Activated CD4-positive, alpha-beta memory T cell treated with anti-CD3 and anti-CD28 coated beads, Interleukin-2, amount 10 ng/mL, durations not matched to agents 7 days and 5 days (primary cell): ENCODE data around the gene TTC21A. TPM values are rescaled to one million over a fixed set of nuclear protein-coding genes. Genes with fewer than 3 reads are reported as not detected.

Source experiments
- CTCF ChIA-PET: fragments of 350-600 bp; sonication (Branson Sonifier 250); formaldehyde crosslinking; loops from one replicate; lab custom pipeline; 2021; ENCODE audit warnings: antibody characterized with exemption, inconsistent platforms; lab: Charles Lee
- POLR2A ChIA-PET: fragments of 350-600 bp; sonication (Branson Sonifier 250); formaldehyde crosslinking; loops from one replicate; lab custom pipeline; 2021; ENCODE audit warnings: antibody characterized with exemption; lab: Charles Lee
- DNase-seq: peaks from one replicate; pipeline ENCODE4 v3.0.0-alpha.2; 2020
- H3K27ac Mint-ChIP-seq: one replicate; pipeline ENCODE4 v1.8.0; 2021; ENCODE audit warnings: mild to moderate bottlenecking, mixed read lengths
- H3K27me3 Mint-ChIP-seq: one replicate; pipeline ENCODE4 v1.8.0; 2021; ENCODE audit warnings: mixed read lengths
- H3K36me3 Mint-ChIP-seq: one replicate; pipeline ENCODE4 v1.8.0; 2021; ENCODE audit warnings: low read depth, mixed read lengths
- H3K4me1 Mint-ChIP-seq: one replicate; pipeline ENCODE4 v1.8.0; 2021; ENCODE audit warnings: mixed read lengths
- H3K4me3 Mint-ChIP-seq: one replicate; pipeline ENCODE4 v1.8.0; 2021; ENCODE audit warnings: mild to moderate bottlenecking, mixed read lengths
- H3K9me3 Mint-ChIP-seq: one replicate; pipeline ENCODE4 v1.8.0; 2021; ENCODE audit warnings: mixed read lengths
- total RNA-seq, 2 experiments: library from RNA; stranded (reverse); gene quantifications; one replicate each; pipeline ENCODE4 v1.2.3, GENCODE V29; 2021

TTC21A gene
- total RNA-seq, 2 experiments from 2014 or later = 11.2 to 12.1 TPM

DNA sequence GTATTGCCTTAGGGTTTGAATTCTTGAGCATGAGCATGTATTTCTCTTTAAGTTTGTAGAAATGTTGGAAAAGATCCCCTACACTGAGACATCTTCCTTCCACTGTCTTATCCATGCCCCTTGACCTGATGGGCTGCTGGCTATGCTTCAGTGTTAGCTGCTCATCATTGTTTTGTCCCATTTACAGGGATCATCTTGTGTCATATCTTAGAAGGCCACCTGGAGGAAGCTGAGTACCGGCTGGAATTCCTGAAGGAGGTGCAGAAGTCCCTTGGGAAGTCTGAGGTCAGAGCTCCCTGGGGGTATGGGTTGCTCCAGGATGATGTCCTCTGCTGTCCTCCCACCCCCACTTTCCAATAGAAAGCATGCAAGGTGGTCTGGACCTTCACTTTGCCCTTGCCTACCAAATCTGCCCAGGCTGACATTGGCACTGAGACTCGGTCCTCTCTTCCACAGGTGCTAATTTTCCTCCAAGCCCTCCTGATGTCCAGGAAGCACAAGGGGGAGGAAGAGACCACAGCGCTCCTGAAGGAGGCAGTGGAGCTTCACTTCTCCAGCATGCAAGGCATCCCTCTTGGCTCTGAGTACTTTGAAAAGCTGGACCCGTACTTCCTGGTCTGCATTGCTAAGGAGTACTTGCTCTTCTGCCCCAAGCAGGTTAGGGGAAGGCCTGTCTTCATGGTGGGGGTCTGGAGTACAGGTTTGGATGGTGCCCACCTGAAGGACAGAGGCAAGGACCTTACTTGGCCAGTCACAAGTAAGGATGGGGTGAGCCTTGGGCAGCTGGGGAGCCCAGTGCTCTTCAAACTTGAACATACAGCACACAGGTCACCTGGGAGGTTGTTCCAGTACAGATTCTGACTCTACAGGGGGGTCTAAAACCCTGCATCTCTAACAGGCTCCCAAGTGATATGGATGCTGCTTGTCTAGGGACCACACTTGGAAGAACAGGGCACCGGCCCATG, 17.7 kb downstream of the TTC21A start:
- no peaks in the 10 kb centered on the region for H3K27me3 Mint-ChIP-seq
- H3K27ac Mint-ChIP-seq = no peak overlapping the region
- CTCF ChIA-PET = interaction anchor here (0.8 to 4.2 kb wide), 5 partner anchors 24 to 253 kb away, joined by 3 to 96 read pairs (median 4); no protein-coding TSS in a partner anchor
- peaks cover 23% of the 10 kb centered on the region for H3K4me1 Mint-ChIP-seq
- POLR2A ChIA-PET = interaction anchor here (1.1 kb wide), 1 partner anchor 22 kb away, joined by 3 read pairs; no protein-coding TSS in a partner anchor
- no peak overlapping the region for H3K4me3 Mint-ChIP-seq
- no peak for DNase-seq
- H3K36me3 Mint-ChIP-seq = no peaks in the 10 kb centered on the region
- H3K9me3 Mint-ChIP-seq = no peaks in the 10 kb centered on the region

DNA sequence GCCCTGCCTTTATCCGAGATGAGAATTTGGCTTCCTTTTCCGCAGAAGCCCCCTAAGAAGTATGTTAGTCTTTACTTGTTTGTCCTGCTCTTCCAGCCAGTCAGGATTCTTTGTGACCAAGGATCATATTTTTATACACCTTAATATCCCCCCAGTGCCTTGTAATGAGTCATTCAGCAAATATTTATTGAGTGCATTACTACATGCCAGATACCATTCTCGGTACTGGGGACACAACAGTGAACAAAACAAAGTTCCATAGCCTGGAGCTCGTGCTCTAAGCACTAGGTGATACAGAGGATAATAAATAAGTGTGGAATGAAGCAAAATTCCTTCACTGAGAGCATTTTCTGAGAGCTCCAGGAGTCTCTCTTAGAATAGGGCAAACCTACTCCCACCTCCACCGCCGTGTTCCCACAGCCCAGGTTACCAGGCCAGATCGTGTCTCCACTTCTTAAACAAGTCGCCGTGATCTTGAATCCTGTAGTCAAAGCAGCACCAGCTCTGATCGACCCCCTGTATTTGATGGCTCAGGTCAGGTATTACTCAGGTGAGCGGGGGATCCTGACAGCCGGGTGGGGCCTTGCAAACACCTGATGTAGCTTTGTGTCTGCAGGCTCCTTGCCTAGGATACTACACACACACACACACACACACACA, 18.5 kb downstream of the TTC21A start:
- CTCF ChIA-PET = interaction anchor here (0.8 to 4.2 kb wide), 6 partner anchors 9 to 164 kb away, joined by 3 to 96 read pairs (median 12); partner anchors contain the start of genes GORASP1 and TTC21A
- Mint-ChIP-seq H3K9me3 (no peaks in the 10 kb centered on the region), H3K36me3 (no peaks in the 10 kb centered on the region), H3K27ac (no peak overlapping the region), H3K4me3 (no peak overlapping the region), H3K4me1 (peaks cover 24% of the 10 kb centered on the region), H3K27me3 (no peaks in the 10 kb centered on the region)
- POLR2A ChIA-PET = interaction anchor here (1.1 to 1.9 kb wide), 3 partner anchors 10 to 21 kb away, joined by 3 to 7 read pairs (median 4); no protein-coding TSS in a partner anchor
- no peak for DNase-seq

DNA sequence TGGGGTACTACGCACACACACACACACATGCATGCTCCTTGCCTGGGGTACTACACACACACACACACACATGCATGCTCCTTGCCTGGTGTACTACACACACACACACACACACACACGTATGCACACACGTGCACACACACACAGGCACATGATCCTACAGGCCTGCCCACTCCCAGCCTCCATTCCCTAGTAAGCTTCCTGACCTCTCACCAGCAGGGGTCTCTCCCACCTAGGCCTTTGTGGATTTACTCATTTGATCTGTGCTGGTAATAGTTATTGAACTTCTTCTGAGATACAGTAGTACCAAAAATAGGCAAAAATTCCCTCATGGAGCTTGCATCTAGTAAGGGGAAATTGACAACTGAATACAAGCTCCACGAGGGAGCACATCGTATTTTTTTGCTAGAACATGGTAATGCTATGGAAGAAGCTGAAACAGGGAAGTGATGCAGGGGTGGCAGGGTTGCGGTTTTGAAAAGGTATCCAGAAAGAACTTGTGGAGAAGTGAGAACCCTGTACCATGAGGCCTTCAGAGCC, 19.1 kb downstream of the TTC21A start:
- CTCF ChIA-PET = interaction anchor here (0.7 to 4.2 kb wide), 12 partner anchors 8 to 252 kb away, joined by 3 to 96 read pairs (median 4); partner anchors contain the start of genes GORASP1 and TTC21A
- H3K4me3 Mint-ChIP-seq = no peak overlapping the region
- peaks cover 24% of the 10 kb centered on the region for H3K4me1 Mint-ChIP-seq
- no peaks in the 10 kb centered on the region for H3K36me3 Mint-ChIP-seq
- no peaks in the 10 kb centered on the region for H3K9me3 Mint-ChIP-seq
- H3K27ac Mint-ChIP-seq = no peak overlapping the region
- no peaks in the 10 kb centered on the region for H3K27me3 Mint-ChIP-seq
- POLR2A ChIA-PET = interaction anchor here (0.5 to 2.5 kb wide), 10 partner anchors 9 to 161 kb away, joined by 3 to 20 read pairs (median 4); partner anchors contain the start of genes GORASP1 and TTC21A
- DNase-seq = no peak

DNA sequence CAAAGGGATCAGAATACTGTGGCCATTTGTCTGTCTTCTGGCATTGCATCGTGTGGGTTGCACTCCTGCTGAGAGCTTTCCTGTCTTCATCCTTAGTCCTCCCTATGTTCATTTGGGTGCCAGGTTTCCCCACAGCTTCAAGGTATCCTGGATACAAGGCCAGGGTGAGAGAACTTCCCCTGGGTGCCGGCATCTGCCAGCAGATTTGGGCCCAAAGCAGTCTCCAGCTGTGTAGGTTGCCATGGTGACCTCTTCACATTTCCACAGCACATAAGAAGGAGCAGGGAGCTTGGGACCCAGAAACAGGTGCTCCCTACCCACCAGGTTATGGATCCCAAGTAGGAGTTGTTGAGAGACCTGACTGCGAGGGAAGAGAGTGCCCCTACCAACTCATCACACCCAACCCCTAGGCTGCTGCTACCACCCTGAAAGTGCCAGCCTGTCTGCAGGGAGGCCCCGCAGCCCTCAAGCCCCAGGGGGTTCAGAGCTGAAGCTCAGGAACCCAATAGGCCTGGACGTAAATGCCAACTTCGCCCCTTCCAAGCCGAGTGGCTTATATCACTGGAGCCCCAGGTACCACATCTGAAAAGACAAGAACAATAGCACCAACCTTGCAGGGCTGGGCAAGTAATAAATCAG, 19.9 kb downstream of the TTC21A start:
- Mint-ChIP-seq H3K4me1 (peaks cover 24% of the 10 kb centered on the region), H3K9me3 (no peaks in the 10 kb centered on the region), H3K36me3 (no peaks in the 10 kb centered on the region), H3K4me3 (no peak overlapping the region), H3K27me3 (no peaks in the 10 kb centered on the region), H3K27ac (peak overlapping the region; percentile 72)
- DNase-seq = no peak
- ChIA-PET POLR2A (interaction anchor here (0.5 to 2.5 kb wide), 14 partner anchors 9 to 269 kb away, joined by 3 to 20 read pairs (median 4); partner anchors contain the start of genes GORASP1 and TTC21A), CTCF (interaction anchor here (0.7 to 4.2 kb wide), 14 partner anchors 9 to 251 kb away, joined by 3 to 96 read pairs (median 4); partner anchors contain the start of genes GORASP1 and TTC21A)

DNA sequence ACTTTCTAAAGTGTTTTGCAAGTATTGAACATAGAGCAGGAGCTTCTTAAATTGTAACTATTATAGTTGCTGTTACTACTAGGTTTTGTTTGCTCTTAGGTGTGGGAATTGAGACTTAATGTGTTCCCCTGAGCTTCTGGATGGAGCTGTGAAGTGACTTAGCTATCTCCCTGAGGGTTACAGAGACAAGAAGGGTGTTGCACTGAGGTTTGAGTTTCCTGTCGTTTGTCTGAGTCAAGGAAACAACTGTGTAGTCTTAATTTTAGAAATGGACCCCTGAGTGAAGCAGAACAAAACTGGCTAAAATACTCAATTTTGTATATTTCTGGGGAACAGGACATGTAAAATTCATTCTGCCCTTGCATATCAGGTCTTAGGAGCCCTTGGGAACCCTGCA, 20.4 kb downstream of the TTC21A start:
- Mint-ChIP-seq H3K36me3 (no peaks in the 10 kb centered on the region), H3K4me3 (no peak overlapping the region), H3K9me3 (no peaks in the 10 kb centered on the region), H3K27ac (peak overlapping the region; percentile 72), H3K4me1 (peaks cover 24% of the 10 kb centered on the region), H3K27me3 (no peaks in the 10 kb centered on the region)
- ChIA-PET POLR2A (interaction anchor here (0.9 to 2.5 kb wide), 13 partner anchors 8 to 268 kb away, joined by 3 to 20 read pairs (median 4); partner anchors contain the start of genes GORASP1 and TTC21A), CTCF (interaction anchor here (0.9 to 4.2 kb wide), 8 partner anchors 9 to 162 kb away, joined by 3 to 96 read pairs (median 4); partner anchors contain the start of genes GORASP1 and TTC21A)
- no peak for DNase-seq

DNA sequence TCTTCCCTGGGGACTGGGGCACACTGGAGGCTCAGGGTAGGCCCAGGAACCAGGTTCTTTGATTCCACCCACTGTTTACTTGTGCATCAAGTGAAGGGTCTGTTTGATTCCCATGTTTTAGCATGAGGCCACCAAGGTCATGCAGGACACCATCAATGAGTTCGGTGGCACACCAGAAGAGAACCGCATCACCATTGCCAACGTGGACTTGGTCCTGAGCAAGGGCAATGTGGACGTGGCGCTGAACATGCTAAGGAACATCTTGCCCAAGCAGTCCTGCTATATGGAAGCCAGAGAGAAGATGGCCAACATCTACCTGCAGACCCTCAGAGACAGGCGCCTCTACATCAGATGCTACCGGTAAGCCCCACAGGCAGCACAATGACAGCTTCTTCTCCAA, 21.5 kb downstream of the TTC21A start:
- Mint-ChIP-seq H3K36me3 (no peaks in the 10 kb centered on the region), H3K27me3 (no peaks in the 10 kb centered on the region), H3K9me3 (no peaks in the 10 kb centered on the region), H3K27ac (peak overlapping the region; percentile 9), H3K4me3 (no peak overlapping the region), H3K4me1 (peaks cover 24% of the 10 kb centered on the region)
- ChIA-PET POLR2A (interaction anchor here (1.1 to 2.5 kb wide), 3 partner anchors 15 to 21 kb away, joined by 3 to 20 read pairs (median 12); partner anchors contain the start of genes GORASP1 and TTC21A), CTCF (interaction anchor here (1.4 to 4.2 kb wide), 4 partner anchors 18 to 161 kb away, joined by 4 to 96 read pairs (median 13); no protein-coding TSS in a partner anchor)
- DNase-seq = no peak

DNA sequence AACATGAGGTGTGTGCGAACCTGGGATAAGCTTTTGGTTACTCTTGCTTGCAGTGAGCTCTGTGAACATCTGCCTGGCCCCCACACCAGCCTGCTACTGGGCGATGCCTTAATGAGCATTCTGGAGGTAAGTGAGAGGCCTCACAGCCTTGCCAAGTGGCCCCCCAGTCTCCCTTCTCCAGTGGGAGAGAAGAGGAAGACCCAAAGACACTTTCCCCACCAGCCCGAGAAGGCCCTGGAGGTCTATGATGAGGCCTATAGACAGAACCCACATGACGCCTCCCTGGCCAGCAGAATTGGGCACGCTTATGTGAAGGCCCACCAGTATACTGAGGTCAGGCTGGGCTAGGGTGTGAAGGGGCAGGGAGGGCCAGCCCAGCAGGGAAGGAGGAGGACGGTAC, 22.5 kb downstream of the TTC21A start:
- Mint-ChIP-seq H3K27ac (no peak overlapping the region), H3K36me3 (no peaks in the 10 kb centered on the region), H3K9me3 (no peaks in the 10 kb centered on the region), H3K4me1 (peaks cover 24% of the 10 kb centered on the region), H3K27me3 (no peaks in the 10 kb centered on the region), H3K4me3 (no peak overlapping the region)
- ChIA-PET CTCF (interaction anchor here (1.0 to 2.7 kb wide), 2 partner anchors 158 to 160 kb away, joined by 3 to 10 read pairs; no protein-coding TSS in a partner anchor), POLR2A (interaction anchor here (0.9 to 2.3 kb wide), 2 partner anchors 13 to 20 kb away, joined by 3 to 9 read pairs; no protein-coding TSS in a partner anchor)
- no peak for DNase-seq

DNA sequence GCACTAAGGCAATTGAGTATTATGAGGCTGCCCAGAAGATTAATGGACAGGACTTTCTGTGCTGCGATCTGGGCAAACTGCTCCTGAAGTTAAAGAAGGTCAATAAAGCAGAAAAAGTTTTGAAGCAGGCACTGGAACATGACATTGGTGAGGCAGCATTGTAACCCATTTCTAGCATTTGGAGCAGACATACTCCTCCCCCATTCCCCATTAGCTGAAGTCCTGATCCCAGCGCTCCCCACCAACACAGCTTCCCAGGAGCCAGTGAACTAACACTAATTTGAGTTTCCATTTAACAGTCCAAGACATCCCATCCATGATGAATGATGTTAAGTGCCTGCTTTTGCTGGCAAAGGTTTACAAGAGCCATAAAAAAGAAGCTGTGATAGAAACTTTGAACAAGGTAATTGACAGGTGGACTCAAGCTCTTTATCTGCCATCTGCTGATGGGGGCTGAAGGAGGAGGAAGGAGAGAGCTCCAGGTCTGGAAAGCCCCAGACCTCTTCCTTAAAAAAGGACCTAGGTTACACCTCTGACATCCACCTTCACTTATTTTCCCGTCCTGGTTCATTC, 23.3 kb downstream of the TTC21A start:
- no peaks in the 10 kb centered on the region for H3K27me3 Mint-ChIP-seq
- H3K36me3 Mint-ChIP-seq = no peaks in the 10 kb centered on the region
- H3K4me1 Mint-ChIP-seq = peaks cover 24% of the 10 kb centered on the region
- no peak overlapping the region for H3K4me3 Mint-ChIP-seq
- H3K27ac Mint-ChIP-seq = no peak overlapping the region
- H3K9me3 Mint-ChIP-seq = no peaks in the 10 kb centered on the region
- CTCF ChIA-PET = interaction anchor here (1.0 to 2.7 kb wide), 3 partner anchors 26 to 160 kb away, joined by 3 to 10 read pairs (median 3); no protein-coding TSS in a partner anchor
- no peak for DNase-seq
- POLR2A ChIA-PET = interaction anchor here (0.8 to 2.3 kb wide), 4 partner anchors 12 to 19 kb away, joined by 3 to 9 read pairs (median 6); no protein-coding TSS in a partner anchor

DNA sequence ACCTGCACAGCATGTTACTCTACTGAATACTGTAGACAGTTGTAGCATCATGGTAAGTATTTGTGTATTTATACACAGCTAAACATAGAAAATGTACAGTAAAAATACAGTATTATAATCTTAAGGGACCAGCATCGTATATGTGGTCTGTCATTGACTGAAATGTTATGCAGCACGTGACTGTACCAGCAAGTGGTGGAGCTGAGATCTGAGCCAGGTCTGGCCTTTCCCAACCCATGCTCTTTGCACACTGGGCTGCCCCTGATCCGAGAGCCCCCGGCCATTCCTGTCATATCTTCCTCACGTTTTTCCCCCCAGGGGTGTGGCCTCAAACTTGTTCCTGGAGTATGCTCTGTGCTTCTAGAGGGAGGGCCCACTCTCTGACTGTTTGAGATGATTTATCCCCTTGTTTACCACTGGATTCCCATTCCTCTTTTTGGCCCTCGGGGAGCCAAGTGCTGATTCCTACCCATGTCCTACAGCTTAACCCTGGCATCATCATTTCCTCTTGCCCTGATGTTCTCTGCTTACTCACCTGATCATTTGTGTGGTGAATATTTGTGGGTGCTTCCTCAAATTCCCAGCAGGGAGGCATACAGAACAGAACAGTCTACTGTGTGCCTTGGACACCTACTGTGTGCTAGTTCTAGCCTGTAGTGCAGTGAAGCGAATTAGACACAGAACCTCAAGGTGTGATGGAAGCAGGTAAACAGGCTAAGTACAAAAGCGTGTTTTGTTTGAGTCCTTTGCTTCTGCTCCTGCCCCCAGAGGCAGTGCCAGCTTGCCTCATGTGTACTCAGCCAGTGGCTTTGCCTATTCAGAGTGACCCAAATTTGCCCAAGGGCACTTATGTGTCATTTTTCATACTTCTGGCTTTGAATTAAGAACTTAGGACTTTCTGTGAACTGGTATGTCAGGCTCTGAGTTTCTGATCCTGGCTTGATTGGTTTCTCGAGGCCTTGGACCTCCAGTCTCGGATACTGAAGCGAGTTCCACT, 24.9 kb downstream of the TTC21A start:
- no peak for DNase-seq
- peaks cover 3% of the 10 kb centered on the region for H3K36me3 Mint-ChIP-seq
- POLR2A ChIA-PET = interaction anchor here (1.2 to 2.3 kb wide), 3 partner anchors 11 to 17 kb away, joined by 4 to 9 read pairs (median 8); no protein-coding TSS in a partner anchor
- no peak overlapping the region for H3K4me3 Mint-ChIP-seq
- no peak overlapping the region for H3K27ac Mint-ChIP-seq
- CTCF ChIA-PET = interaction anchor here (0.5 to 2.7 kb wide), 3 partner anchors 10 to 156 kb away, joined by 3 to 10 read pairs (median 3); no protein-coding TSS in a partner anchor
- no peaks in the 10 kb centered on the region for H3K27me3 Mint-ChIP-seq
- peaks cover 14% of the 10 kb centered on the region for H3K4me1 Mint-ChIP-seq
- no peaks in the 10 kb centered on the region for H3K9me3 Mint-ChIP-seq

DNA sequence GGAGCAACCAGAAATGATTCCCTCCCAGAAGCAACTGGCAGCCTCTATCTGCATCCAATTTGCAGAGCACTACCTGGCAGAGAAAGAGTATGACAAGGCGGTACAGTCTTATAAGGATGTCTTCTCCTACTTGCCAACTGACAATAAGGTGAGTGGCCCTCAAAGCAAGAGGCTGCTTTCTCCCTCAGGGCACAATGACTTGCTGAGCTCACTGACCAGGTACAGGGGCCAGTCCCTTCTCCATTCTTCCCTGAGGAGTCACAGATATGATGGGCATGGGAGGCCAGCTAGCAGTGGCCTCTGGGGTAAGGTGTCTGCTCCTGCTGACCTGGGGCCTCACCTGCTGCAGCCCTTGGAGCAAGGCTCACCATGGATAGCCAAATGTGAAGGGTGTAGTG, 25.6 kb downstream of the TTC21A start:
- Mint-ChIP-seq H3K27me3 (no peaks in the 10 kb centered on the region), H3K27ac (no peak overlapping the region)

More for the DNA sequence above, 25.6 kb downstream of the TTC21A start:
- Mint-ChIP-seq H3K9me3 (no peaks in the 10 kb centered on the region), H3K4me1 (peaks cover 9% of the 10 kb centered on the region), H3K36me3 (peaks cover 7% of the 10 kb centered on the region), H3K4me3 (no peak overlapping the region)
- CTCF ChIA-PET = interaction anchor here (0.7 kb wide), 1 partner anchor 155 kb away, joined by 3 read pairs; no protein-coding TSS in a partner anchor
- POLR2A ChIA-PET = interaction anchor here (1.4 to 1.9 kb wide), 3 partner anchors 11 to 27 kb away, joined by 4 to 5 read pairs (median 4); no protein-coding TSS in a partner anchor
- DNase-seq = no peak
